KMS-11 (cell line): ENCODE data around the gene HORMAD2.
"Not testable (repeated sequence)": the region's sequence is repeated elsewhere in the genome, so short reads cannot be mapped to it uniquely, and the experiment has no call there.

Experiments
- H2AFZ ChIP-seq: fragments of 200-600 bp; sonication (generic); 2 replicates; pipeline ENCODE4 v1.6.1; 2016; ENCODE audit warnings: antibody characterized with exemption, mixed run types, low read depth
- H3K27ac ChIP-seq: fragments of 200-600 bp; sonication (generic); 2 replicates; pipeline ENCODE4 v1.6.1; 2016; ENCODE audit warnings: mild to moderate bottlenecking, mixed run types
- H3K27me3 ChIP-seq: fragments of 200-600 bp; sonication (generic); 2 replicates; pipeline ENCODE4 v1.6.1; 2017; ENCODE audit warnings: mild to moderate bottlenecking, low read depth, mixed run types, moderate library complexity; ENCODE audit not compliant: insufficient read depth
- H3K36me3 ChIP-seq: fragments of 200-600 bp; sonication (generic); 2 replicates; pipeline ENCODE4 v1.6.1; 2017; ENCODE audit warnings: mild to moderate bottlenecking, mixed run types; ENCODE audit not compliant: insufficient read depth
- H3K4me1 ChIP-seq: fragments of 200-600 bp; sonication (generic); 2 replicates; pipeline ENCODE4 v1.6.1; 2016; ENCODE audit warnings: mild to moderate bottlenecking, low read depth, mixed run types; ENCODE audit not compliant: poor library complexity, severe bottlenecking
- H3K4me2 ChIP-seq: fragments of 200-600 bp; sonication (generic); 2 replicates; pipeline ENCODE4 v1.7.0; 2016; ENCODE audit warnings: mild to moderate bottlenecking, mixed run types
- H3K4me3 ChIP-seq: fragments of 200-600 bp; sonication (generic); IDR thresholded peaks from 2 replicates; pipeline ENCODE4 v1.6.1; 2017; ENCODE audit warnings: low read depth, low read length, mixed read lengths; ENCODE audit not compliant: insufficient read depth
- H3K79me2 ChIP-seq: fragments of 200-600 bp; sonication (generic); 2 replicates; pipeline ENCODE4 v1.6.1; 2016; ENCODE audit warnings: low read depth, mixed run types; ENCODE audit not compliant: insufficient read depth
- H3K9ac ChIP-seq: fragments of 200-600 bp; sonication (generic); 2 replicates; pipeline ENCODE4 v1.6.1; 2016; ENCODE audit warnings: mild to moderate bottlenecking, mixed run types
- H4K20me1 ChIP-seq: fragments of 200-600 bp; sonication (generic); 2 replicates; pipeline ENCODE4 v1.6.1; 2016; ENCODE audit warnings: mild to moderate bottlenecking, mixed run types; ENCODE audit not compliant: insufficient read depth
- CTCF ChIP-seq: fragments of 200-600 bp; sonication (generic); conservative IDR thresholded peaks from 2 replicates; pipeline ENCODE4 v1.6.1; 2017; ENCODE audit warnings: low read depth, mild to moderate bottlenecking, antibody characterized with exemption, low read length, moderate library complexity, mixed read lengths

The HORMAD2 gene

GRCh38 chr22:30092686-30093085 is 12.4 kb downstream of the HORMAD2 start:
- no peak for TF ChIP-seq CTCF

GRCh38 chr22:30094804-30095203 is 14.5 kb downstream of the HORMAD2 start:
- Histone ChIP-seq H3K79me2 (no peaks in the 10 kb centered on the region), H3K9ac (no peak overlapping the region), H3K4me2 (no peak overlapping the region)

More at GRCh38 chr22:30092686-30093085, 12.4 kb downstream of the HORMAD2 start:
- H3K9ac ChIP-seq, result no peak overlapping the region
- no peak overlapping the region for H2AFZ ChIP-seq
- H3K4me1 ChIP-seq, result peaks cover 18% of the 10 kb centered on the region
- no peaks in the 10 kb centered on the region for H3K79me2 ChIP-seq
- no peaks in the 10 kb centered on the region; the same call in 1 of the 2 replicates for H3K27me3 ChIP-seq
- no peaks in the 10 kb centered on the region; the same call in 1 of the 2 replicates for H3K36me3 ChIP-seq
- H4K20me1 ChIP-seq, result no peaks in the 10 kb centered on the region
- H3K4me3 ChIP-seq, result no peak overlapping the region
- H3K4me2 ChIP-seq, result no peak overlapping the region
- no peak overlapping the region for H3K27ac ChIP-seq

GRCh38 chr22:30097861-30098260 is 17.6 kb downstream of the HORMAD2 start:
- Histone ChIP-seq H3K9ac (no peak overlapping the region), H3K4me3 (no peak overlapping the region), H2AFZ (no peak overlapping the region), H3K27ac (no peak overlapping the region), H3K36me3 (no peaks in the 10 kb centered on the region), H3K79me2 (no peaks in the 10 kb centered on the region), H3K27me3 (no peaks in the 10 kb centered on the region; the same call in 1 of the 2 replicates), H4K20me1 (no peaks in the 10 kb centered on the region), H3K4me1 (peaks cover 4% of the 10 kb centered on the region), H3K4me2 (no peak overlapping the region)
- no peak for TF ChIP-seq CTCF

More at GRCh38 chr22:30094804-30095203, 14.5 kb downstream of the HORMAD2 start:
- Histone ChIP-seq H3K4me3 (no peak overlapping the region), H3K36me3 (no peaks in the 10 kb centered on the region), H3K4me1 (peaks cover 10% of the 10 kb centered on the region), H2AFZ (no peak overlapping the region), H3K27ac (no peak overlapping the region), H3K27me3 (no peaks in the 10 kb centered on the region; the same call in 1 of the 2 replicates), H4K20me1 (no peaks in the 10 kb centered on the region)
- no peak for TF ChIP-seq CTCF

GRCh38 chr22:30100770-30101169 is 20.5 kb downstream of the HORMAD2 start:
- not testable (repeated sequence) for H3K79me2 ChIP-seq, H3K4me2 ChIP-seq, H3K27ac ChIP-seq, H3K36me3 ChIP-seq, H4K20me1 ChIP-seq, H3K4me1 ChIP-seq, H2AFZ ChIP-seq, H3K27me3 ChIP-seq, H3K4me3 ChIP-seq, H3K9ac ChIP-seq

- Histone ChIP-seq H3K36me3 (no peaks in the 10 kb centered on the region), H4K20me1 (no peaks in the 10 kb centered on the region), H3K79me2 (no peaks in the 10 kb centered on the region), H3K27ac (no peak overlapping the region), H3K4me2 (no peak overlapping the region), H2AFZ (no peak overlapping the region), H3K4me1 (no peaks in the 10 kb centered on the region), H3K27me3 (no peaks in the 10 kb centered on the region), H3K4me3 (no peak overlapping the region), H3K9ac (no peak overlapping the region)
- TF ChIP-seq CTCF, result no peak
Measured at GRCh38 chr22:30104501-30105156, 24.4 kb downstream of the HORMAD2 start.
